MCF 10A (cell line): ENCODE measurements around the gene VPS37C. TPM values are rescaled to one million over a fixed set of nuclear protein-coding genes. Genes with fewer than 3 reads are reported as not detected.

ENCODE experiments used
- BruUV-seq: library from RNA; stranded (reverse); fragments of 400-500 nt; replicated peaks from 2 replicates; lab custom pipeline; 2021; lab: Mats Ljungman, UMichigan
- CTCF ChIA-PET: fragments of 300-600 bp; sonication (Branson Sonifier 250); formaldehyde crosslinking; extraction: SDS; loops from one replicate; lab custom pipeline; 2021; ENCODE audit warnings: antibody characterized with exemption, inconsistent platforms; lab: Yijun Ruan, JAX
- POLR2A ChIA-PET: fragments of 300-600, 350-650 bp; sonication (Branson Sonifier 250); formaldehyde crosslinking; extraction: SDS; loops from one replicate; lab custom pipeline; 2020; ENCODE audit warnings: antibody characterized with exemption, inconsistent platforms; lab: Yijun Ruan, JAX
- DNase-seq: peaks from one replicate; pipeline ENCODE4 v3.0.0-alpha.2; 2018; ENCODE audit not compliant: unreplicated experiment
- H3K27ac Mint-ChIP-seq: one replicate; pipeline ENCODE4 v1.8.0; 2022; ENCODE audit warnings: mild to moderate bottlenecking, low read depth, mixed read lengths; ENCODE audit not compliant: unreplicated experiment
- H3K27me3 Mint-ChIP-seq: one replicate; pipeline ENCODE4 v1.8.0; 2022; ENCODE audit warnings: mixed read lengths; ENCODE audit not compliant: insufficient read depth, unreplicated experiment
- H3K36me3 Mint-ChIP-seq: one replicate; pipeline ENCODE4 v1.8.0; 2022; ENCODE audit warnings: mild to moderate bottlenecking, moderate library complexity, mixed read lengths; ENCODE audit not compliant: insufficient read depth, unreplicated experiment
- H3K4me1 Mint-ChIP-seq: one replicate; pipeline ENCODE4 v1.8.0; 2022; ENCODE audit warnings: mixed read lengths; ENCODE audit not compliant: insufficient read depth, unreplicated experiment
- H3K4me3 Mint-ChIP-seq: one replicate; pipeline ENCODE4 v1.8.0; 2022; ENCODE audit warnings: mild to moderate bottlenecking, moderate library complexity, mixed read lengths; ENCODE audit not compliant: unreplicated experiment
- H3K9me3 Mint-ChIP-seq: one replicate; pipeline ENCODE4 v1.8.0; 2022; ENCODE audit warnings: mixed read lengths; ENCODE audit not compliant: unreplicated experiment
- intact Hi-C: fragments of 100-400 bp; cut with micrococcal nuclease; formaldehyde crosslinking; loops from 2 replicates; pipeline ENCODE4 v1.14.1; 2022
- total RNA-seq: library from RNA; stranded (reverse); gene quantifications from 2 replicates; pipeline ENCODE4 v1.2.3, GENCODE V29; 2022
- TF ChIP-seq, protein P1 (sequence below): fragments of 200-600 bp; IDR thresholded peaks from one replicate; pipeline ENCODE4 v1.8.0; 2022; ENCODE audit warnings: antibody characterized with exemption, mild to moderate bottlenecking; ENCODE audit not compliant: unreplicated experiment

Gene VPS37C
- total RNA-seq, 1 experiment from 2014 or later, result 23.3 TPM

DNA sequence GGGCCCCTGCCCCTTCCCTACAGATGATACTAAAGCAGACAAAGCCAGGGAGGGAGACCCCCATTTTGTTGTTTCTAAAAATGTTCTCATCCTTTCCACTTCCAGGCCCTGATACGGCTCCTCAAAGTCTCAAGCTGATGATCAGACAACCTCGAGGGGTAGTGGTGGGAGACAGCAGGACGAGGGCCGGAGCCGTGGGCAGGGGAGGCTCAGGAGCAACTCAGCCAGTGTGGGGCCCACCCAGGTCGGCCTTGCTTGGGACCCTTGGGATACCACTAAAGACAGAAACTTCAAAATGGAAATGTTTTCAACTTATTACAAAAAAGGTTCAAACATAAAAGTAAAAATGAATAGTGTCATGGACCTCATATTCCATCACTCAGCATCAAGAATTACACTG lies 15.2 kb upstream of the VPS37C start:
- Mint-ChIP-seq H3K36me3 (peaks cover 4% of the 10 kb centered on the region), H3K4me3 (no peak overlapping the region), H3K27me3 (peaks cover 69% of the 10 kb centered on the region), H3K27ac (no peak overlapping the region), H3K9me3 (no peaks in the 10 kb centered on the region), H3K4me1 (peaks cover 9% of the 10 kb centered on the region)
- no peak for DNase-seq
- TF ChIP-seq, protein P1, sequence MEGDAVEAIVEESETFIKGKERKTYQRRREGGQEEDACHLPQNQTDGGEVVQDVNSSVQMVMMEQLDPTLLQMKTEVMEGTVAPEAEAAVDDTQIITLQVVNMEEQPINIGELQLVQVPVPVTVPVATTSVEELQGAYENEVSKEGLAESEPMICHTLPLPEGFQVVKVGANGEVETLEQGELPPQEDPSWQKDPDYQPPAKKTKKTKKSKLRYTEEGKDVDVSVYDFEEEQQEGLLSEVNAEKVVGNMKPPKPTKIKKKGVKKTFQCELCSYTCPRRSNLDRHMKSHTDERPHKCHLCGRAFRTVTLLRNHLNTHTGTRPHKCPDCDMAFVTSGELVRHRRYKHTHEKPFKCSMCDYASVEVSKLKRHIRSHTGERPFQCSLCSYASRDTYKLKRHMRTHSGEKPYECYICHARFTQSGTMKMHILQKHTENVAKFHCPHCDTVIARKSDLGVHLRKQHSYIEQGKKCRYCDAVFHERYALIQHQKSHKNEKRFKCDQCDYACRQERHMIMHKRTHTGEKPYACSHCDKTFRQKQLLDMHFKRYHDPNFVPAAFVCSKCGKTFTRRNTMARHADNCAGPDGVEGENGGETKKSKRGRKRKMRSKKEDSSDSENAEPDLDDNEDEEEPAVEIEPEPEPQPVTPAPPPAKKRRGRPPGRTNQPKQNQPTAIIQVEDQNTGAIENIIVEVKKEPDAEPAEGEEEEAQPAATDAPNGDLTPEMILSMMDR, result no peak
- no TSS peak for BruUV-seq
- intact Hi-C loops, result no loop called here
- ChIA-PET POLR2A (no interaction called here), CTCF (interaction anchor here (0.7 to 5.9 kb wide), 3 partner anchors 11 to 277 kb away, joined by 3 to 49 read pairs (median 3); no protein-coding TSS in a partner anchor)

GRCh38 chr11:61174949-61175348 lies 13.7 kb upstream of the VPS37C start:
- H3K27ac Mint-ChIP-seq, result no peak overlapping the region
- BruUV-seq, result no TSS peak
- TF ChIP-seq, protein P1, result no peak
- peaks cover 9% of the 10 kb centered on the region for H3K4me1 Mint-ChIP-seq
- no peaks in the 10 kb centered on the region for H3K9me3 Mint-ChIP-seq
- H3K27me3 Mint-ChIP-seq, result peaks cover 67% of the 10 kb centered on the region
- CTCF ChIA-PET, result interaction anchor here (0.5 to 5.9 kb wide), 8 partner anchors 12 to 347 kb away, joined by 3 to 49 read pairs (median 3); no protein-coding TSS in a partner anchor
- intact Hi-C loops, result loop anchor here (5.0 kb wide), 1 partner anchor 398 kb away; no protein-coding TSS in a partner anchor
- H3K4me3 Mint-ChIP-seq, result no peak overlapping the region
- DNase-seq, result no peak
- POLR2A ChIA-PET, result no interaction called here
- peaks cover 4% of the 10 kb centered on the region for H3K36me3 Mint-ChIP-seq

GRCh38 chr11:61174273-61174672 lies 13.0 kb upstream of the VPS37C start:
- intact Hi-C loops, result loop anchor here (5.0 kb wide), 1 partner anchor 397 kb away; no protein-coding TSS in a partner anchor
- no peak for DNase-seq
- Mint-ChIP-seq H3K36me3 (peaks cover 4% of the 10 kb centered on the region), H3K4me1 (peaks cover 9% of the 10 kb centered on the region), H3K27ac (no peak overlapping the region), H3K9me3 (no peaks in the 10 kb centered on the region), H3K27me3 (peaks cover 60% of the 10 kb centered on the region), H3K4me3 (no peak overlapping the region)
- ChIA-PET CTCF (interaction anchor here (0.6 to 5.9 kb wide), 13 partner anchors 11 to 1579 kb away, joined by 3 to 49 read pairs (median 4); no protein-coding TSS in a partner anchor), POLR2A (no interaction called here)
- TF ChIP-seq, protein P1, result no peak
- BruUV-seq, result no TSS peak

- TF ChIP-seq, protein P1, result peak; percentile 27
- H3K4me1 Mint-ChIP-seq, result peaks cover 9% of the 10 kb centered on the region
- H3K4me3 Mint-ChIP-seq, result no peak overlapping the region
- intact Hi-C loops, result loop anchor here (1.0 to 5.0 kb wide), 3 partner anchors 203 to 396 kb away; no protein-coding TSS in a partner anchor
- ChIA-PET POLR2A (no interaction called here), CTCF (interaction anchor here (0.6 to 5.9 kb wide), 12 partner anchors 12 to 803 kb away, joined by 3 to 49 read pairs (median 4); no protein-coding TSS in a partner anchor)
- peak; percentile 48 for DNase-seq
- H3K27me3 Mint-ChIP-seq, result peaks cover 56% of the 10 kb centered on the region
- no peak overlapping the region for H3K27ac Mint-ChIP-seq
- BruUV-seq, result no TSS peak
- peaks cover 4% of the 10 kb centered on the region for H3K36me3 Mint-ChIP-seq
- no peaks in the 10 kb centered on the region for H3K9me3 Mint-ChIP-seq
Observed at GRCh38 chr11:61173456-61173855, 12.2 kb upstream of the VPS37C start.
